Right kidney (tissue), 9 donors: ENCODE data around the gene COPB2.
"Not testable (repeated sequence)": the region's sequence is repeated elsewhere in the genome, so short reads cannot be mapped to it uniquely, and the experiment has no call there.

Source experiments
- DNase-seq: peaks from one replicate; pipeline ENCODE4 v3.0.0-alpha.2; 2016
- long read RNA-seq, 8 donors: transcript quantifications; one replicate each; lab custom pipeline, GENCODE V29; 2026

The COPB2 gene
- long read RNA-seq, donor 1, transcript COPB2-201 (22 exons, 3,360 nt) = major isoform, 13 of 25 reads
- long read RNA-seq, donor 1, partial matches to known transcripts = 8 of 25 reads
- long read RNA-seq, donor 1, other reads (novel, unspliced or antisense) = 0 of 25 reads
- long read RNA-seq, donor 2, transcript COPB2-201 (22 exons, 3,360 nt) = major isoform, 7 of 9 reads
- long read RNA-seq, donor 2, partial matches to known transcripts = 0 of 9 reads
- long read RNA-seq, donor 2, other reads (novel, unspliced or antisense) = 0 of 9 reads
- long read RNA-seq, donor 3, transcript COPB2-201 (22 exons, 3,360 nt) = major isoform, 6 of 6 reads
- long read RNA-seq, donor 3, partial matches to known transcripts = 0 of 6 reads
- long read RNA-seq, donor 3, other reads (novel, unspliced or antisense) = 0 of 6 reads
- long read RNA-seq, donor 4, transcript COPB2-202 (2 exons, 680 nt) = major isoform, 5 of 20 reads
- long read RNA-seq, donor 4, partial matches to known transcripts = 9 of 20 reads
- long read RNA-seq, donor 4, other reads (novel, unspliced or antisense) = 0 of 20 reads
- long read RNA-seq, donor 5, transcript COPB2-201 (22 exons, 3,360 nt) = major isoform, 11 of 17 reads
- long read RNA-seq, donor 5, partial matches to known transcripts = 5 of 17 reads
- long read RNA-seq, donor 5, other reads (novel, unspliced or antisense) = 0 of 17 reads
- long read RNA-seq, donor 6, transcript COPB2-202 (2 exons, 680 nt) = minor isoform, 5 of 18 reads
- long read RNA-seq, donor 6, transcript COPB2-201 (22 exons, 3,360 nt) = major isoform, 6 of 18 reads
- long read RNA-seq, donor 6, partial matches to known transcripts = 7 of 18 reads
- long read RNA-seq, donor 6, other reads (novel, unspliced or antisense) = 0 of 18 reads
- long read RNA-seq, donor 7, transcript COPB2-202 (2 exons, 680 nt) = minor isoform, 6 of 35 reads
- long read RNA-seq, donor 7, transcript COPB2-201 (22 exons, 3,360 nt) = major isoform, 14 of 35 reads
- long read RNA-seq, donor 7, partial matches to known transcripts = 15 of 35 reads
- long read RNA-seq, donor 7, other reads (novel, unspliced or antisense) = 0 of 35 reads
- long read RNA-seq, donor 8, transcript COPB2-201 (22 exons, 3,360 nt) = major isoform, 11 of 14 reads
- long read RNA-seq, donor 8, partial matches to known transcripts = 0 of 14 reads
- long read RNA-seq, donor 8, other reads (novel, unspliced or antisense) = 0 of 14 reads

DNA sequence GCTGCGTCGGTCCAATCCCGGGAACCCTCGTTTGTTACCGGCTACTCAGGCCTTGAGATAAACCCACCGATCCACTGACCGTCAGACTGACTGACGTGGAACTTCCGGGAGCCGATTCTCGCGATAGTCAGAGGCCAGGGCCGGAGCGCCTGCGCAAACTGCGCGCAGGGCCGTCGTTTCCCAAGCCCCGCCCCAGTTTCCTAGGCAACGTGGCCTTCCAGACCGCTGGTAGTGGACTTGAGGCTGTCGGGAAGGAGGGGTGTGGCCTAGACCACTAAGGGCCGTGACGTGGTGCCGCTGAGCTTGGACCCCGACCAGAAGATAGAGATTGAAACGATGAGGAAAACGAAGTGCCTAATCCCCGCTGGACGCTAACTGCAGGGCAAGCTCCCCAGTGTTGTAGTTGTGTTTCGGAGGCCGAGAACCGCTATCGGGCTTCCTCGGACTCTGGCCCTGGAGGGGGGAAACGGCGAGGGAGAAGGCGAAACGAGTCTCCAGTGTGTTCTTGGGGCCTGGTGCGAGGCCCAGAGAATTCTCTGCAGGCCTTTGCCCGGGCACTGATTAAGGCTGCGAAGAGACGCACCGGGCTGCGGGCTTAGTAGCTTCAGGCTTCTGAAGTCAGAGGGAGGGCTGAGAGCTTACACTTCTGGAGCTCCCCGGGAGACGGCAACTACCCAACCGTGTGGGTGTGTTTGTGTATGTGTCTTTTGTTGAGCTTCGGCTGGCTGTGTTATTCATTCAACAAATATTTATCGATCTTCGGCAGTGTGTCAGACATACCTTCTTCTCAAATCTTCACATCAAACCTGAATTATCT, at the start of gene COPB2:
COPB2 (minus strand) TSS at position 96 of the 817 bp plus-strand sequence. CDS start 97 bp downstream, outside the sequence.
- DNase-seq = peak; percentile 97

DNA sequence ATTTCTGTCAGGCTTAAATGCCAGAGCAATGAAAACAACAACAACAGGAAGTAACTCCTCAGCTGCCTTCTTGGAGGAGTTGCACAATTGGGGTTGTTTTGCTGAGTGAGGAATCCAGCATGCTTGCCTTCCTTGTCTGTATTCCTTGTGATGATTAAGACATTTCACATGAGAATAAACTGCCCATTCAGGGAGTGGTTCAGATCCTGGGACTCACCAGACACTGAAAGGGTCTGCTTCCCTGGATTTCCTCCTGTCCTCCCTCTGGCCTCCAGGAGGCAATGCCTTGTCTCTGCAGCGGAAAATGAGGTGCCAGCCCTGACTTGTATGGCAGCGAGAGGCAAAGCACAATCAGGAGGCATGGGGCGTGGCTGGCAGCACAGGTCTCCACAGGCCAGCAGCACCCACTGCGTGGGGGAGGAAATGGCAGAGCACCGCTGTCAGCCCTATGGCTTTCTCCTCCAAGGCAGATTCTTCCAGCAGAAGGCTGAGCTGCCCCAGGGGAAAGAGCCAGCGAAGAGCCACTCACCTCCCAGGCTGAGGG, 45.4 kb upstream of the COPB2 start:
- DNase-seq = no peak

DNA sequence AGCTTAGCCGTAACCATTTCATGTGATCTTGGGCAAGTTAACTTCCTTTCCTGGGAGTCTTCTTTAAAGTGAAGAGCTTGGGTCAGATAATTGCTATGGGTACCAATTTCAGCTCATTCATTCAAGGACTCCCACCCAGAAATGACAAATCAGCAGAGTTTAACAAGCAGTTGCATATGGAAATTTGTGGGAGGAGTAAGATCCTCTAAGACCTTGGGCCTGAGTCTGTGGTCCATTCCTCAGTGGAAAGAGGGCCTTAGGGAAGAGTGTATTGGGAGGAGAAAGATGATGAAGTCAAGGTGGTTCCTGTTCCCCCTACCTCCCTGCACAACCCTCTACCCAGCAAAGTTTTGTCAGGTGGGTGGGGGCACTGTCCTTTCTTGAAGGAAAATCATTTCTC, 44.8 kb upstream of the COPB2 start:
- DNase-seq = no peak

GRCh38 chr3:139433089-139433488, 43.6 kb upstream of the COPB2 start:
- DNase-seq = no peak

- no peak for DNase-seq
Measured at GRCh38 chr3:139430493-139430892, 41.0 kb upstream of the COPB2 start.

DNA sequence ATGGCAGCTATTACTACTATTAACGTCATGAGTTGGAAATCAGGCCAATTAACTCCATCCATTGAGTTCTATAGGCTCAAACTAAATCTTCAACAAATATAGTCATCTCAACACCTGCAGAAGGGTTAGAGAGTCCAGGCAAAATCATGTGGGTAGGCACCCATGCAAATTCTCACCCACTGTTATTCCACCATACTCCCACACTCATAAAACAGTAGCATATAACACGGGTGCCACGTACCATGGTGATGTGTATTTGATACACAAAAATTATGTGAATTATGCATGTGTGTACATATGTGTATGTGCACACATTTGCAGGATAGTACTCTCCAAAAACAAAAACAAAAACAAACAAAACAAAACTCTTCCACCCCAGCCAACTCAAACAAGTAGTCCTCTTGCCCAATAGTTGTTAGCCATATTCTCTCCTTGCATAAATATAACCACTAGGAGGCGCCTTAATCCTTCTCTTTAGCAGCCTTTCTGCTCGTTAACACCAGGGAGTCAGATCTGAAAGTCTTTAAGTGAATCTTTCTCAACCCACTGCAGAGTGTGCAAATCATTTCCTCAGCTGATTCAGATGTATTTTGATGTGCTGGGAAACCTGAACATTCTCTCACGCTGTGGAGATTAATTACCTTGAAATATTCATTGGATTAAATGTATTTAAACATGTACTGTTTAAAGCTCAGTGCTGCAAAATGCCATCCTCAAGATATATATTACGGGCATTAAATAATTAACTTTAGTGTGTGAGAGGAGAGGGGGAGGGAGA, 38.0 kb upstream of the COPB2 start:
- DNase-seq = peak; percentile 46

DNA sequence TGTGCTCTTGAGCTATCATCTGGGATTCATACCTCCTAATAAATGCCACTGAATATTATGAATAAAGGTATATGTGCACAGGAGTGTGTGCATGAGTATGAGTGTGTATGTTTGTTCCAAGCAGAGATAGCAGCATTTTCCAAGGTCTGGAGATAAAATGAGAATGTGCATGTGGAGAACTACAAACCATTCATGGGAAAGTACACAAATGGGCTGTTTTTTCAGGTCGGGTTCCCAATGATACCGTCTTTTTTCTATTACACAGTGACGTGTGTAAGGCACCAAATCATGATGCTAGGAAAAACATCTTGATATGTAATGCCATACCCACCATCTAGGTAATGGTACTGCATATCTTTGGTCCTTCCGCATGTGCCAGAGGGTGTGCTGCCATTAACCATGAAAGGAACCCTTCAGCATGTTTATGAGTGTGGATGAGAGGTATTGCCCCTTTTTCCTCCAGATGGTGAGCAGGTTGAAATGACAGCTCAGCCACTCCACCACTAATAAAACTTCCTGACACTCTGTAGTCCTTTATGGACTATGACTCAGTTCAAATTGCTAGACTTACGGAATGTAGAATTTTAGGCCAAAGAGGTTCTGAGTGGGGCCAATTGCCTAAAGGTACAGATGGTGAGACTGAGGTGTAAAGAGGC, 36.4 kb upstream of the COPB2 start:
- DNase-seq = no peak

DNA sequence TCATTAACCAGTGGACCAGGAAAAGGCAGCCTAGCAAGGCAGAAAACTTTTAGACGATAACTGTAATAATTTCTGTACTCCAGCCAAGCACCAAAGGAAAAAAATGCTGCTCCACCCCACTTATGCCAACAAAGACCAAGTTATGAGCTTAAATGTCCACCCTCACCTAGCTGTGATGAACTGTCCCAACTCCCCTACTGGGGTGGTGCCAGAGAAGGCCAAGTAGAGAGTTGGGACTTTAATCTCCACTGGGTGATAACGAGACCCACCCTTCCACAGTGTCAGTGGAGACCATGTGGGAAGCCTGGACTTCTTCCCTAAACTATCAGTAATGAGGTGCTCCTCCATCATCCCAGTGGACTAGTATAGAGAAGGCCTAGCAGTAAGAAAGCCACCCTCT, 33.8 kb upstream of the COPB2 start:
- no peak for DNase-seq

GRCh38 chr3:139421460-139421859, 32.0 kb upstream of the COPB2 start:
- no peak for DNase-seq

- no peak for DNase-seq
Measured at GRCh38 chr3:139421040-139421439, 31.6 kb upstream of the COPB2 start.

DNA sequence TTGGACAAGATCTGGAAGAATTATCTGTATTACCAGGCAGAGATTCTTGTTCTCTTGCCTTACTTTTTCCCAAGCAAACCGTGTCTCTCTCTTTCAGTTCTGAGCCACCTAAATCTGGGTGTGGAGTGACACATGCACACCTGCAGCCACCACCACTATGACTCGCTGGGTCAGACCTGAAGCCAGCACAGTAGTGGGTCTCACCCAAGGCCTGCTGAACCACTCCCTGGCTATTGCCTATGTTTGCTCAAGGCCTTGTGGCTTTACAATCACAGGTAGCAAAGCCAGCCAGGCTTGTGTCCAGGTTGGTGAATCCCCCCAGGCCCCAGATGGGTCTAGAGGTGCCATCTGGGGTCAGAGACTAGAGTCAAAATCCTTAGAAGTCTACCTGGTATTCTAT, 28.7 kb upstream of the COPB2 start:
- no peak for DNase-seq

- DNase-seq = no peak
Measured at GRCh38 chr3:139416275-139416674, 26.8 kb upstream of the COPB2 start.

DNA sequence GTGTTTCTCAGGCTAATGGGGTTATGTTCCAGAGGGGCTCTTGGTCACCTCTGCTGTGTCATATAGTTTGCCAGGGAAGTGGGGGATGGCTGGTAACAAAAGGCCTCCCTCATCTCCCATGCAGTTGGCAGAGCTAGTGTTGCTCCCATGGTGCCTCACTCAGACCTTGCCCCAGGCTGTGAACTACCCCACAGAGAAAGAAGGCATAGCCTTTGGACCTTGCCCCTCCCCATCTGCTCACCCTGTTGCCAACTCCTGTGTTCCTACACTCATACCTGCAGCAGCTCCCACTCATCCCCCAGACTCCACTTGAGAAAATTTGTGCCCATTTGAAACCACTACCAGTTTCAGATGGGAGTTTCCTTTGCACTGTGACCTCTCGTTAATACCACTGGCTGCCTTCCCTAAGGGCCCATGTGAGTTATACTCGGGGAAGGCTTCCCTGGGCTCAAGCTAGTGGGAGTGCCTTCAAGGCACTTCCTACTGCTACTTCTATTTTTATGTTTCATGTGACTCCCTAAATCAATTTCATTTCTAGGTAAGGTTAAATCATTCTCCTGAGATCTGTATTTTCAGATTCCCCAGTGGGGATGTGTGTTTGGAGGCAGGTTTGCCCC, 25.3 kb upstream of the COPB2 start:
- no peak for DNase-seq

DNA sequence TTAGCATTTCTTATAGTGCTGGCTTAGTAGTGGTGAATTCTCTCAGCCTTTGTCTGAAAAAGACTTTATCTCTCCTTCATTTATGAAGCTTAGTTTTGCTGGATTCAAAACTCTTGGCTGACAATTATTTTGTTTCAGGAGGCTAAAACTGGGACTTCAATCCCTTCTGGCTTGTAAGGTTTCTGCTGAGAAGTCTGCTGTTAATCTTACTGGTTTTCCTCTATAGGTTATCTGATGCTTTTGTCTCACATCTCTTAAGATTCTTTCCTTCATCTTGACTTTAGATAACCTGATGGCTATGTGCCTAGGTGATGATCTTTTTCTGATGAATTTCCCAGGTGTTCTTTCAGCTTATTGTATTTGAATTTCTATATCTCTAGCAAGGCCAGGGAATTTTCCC, 23.4 kb upstream of the COPB2 start:
- DNase-seq = not testable (repeated sequence)

DNA sequence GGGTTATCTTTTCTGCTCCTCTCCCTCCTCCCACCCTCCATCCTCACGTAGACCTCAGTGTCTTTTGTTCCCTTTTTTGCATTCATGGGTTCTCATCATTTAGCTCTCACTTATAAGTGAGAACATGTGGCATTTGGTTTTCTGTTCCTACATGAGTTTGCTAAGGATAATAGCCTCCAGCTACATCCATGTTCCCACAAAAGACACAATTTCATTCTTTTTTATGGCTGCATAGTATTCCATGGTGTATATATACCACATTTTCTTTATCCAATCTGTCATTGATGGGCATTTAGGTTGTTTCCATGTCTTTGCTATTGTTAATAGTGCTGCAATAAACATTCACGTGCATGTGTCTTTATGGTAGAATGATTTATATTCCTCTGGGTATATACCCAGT, 11.7 kb upstream of the COPB2 start:
- DNase-seq = not testable (repeated sequence)

GRCh38 chr3:139396707-139397106, 7.3 kb upstream of the COPB2 start:
- DNase-seq = no peak

GRCh38 chr3:139394116-139394515, 4.7 kb upstream of the COPB2 start:
- no peak for DNase-seq

DNA sequence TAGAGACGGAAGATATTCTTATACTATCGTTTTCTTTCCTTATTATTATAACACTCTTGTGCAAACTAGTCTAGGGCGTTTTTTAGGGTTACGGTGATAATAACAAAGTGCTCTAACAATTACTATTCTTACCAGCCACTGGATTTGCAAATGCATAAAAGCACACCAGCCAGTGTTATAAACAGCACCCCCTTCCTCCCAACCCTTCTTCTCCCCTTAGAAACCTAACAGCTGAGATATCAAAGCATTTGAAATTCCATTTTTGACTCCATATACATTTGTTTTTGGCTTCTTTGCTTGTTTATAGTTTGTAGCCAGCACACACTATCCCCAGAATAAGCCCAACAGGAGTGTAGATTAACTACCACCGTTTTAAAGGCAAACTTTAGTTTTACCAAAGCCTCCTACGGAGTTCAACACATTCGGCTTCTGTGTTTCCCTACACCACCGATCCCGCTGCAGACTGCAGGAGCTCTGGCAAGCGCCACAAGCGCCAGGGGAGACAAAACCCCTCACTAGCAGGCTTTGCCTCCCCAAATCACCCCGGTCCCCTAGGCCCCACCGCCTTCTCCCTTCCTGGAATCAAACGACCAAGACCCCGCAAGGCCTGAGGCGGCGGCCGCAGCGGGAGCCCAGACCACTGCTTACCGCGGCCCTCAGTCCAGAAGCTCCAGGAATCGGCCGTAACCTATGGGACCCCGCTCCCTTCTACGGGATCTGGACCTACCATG, 461 bp downstream of the COPB2 start:
- DNase-seq = no peak

DNA sequence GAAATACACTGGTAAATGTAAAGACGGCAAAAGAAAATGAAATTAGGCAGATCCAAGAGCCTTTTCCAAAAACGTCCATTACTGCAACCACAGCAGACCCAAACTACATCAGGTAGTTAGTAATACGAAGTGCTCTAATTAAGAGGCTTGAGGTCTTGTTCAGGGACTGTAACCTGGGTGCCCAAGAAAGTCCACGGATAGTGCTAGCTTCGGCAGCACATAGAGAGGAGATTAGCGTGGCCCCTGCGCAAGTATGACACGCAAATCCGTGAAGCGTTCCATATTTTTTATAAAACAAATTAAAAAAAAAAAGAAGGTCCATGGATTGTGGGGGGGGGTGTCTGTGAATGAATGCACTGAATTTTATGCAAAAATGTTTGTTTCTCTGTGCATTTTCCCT, 1.4 kb downstream of the COPB2 start:
- DNase-seq = no peak
